ENCODE data around the gene SLX9. TPM values are rescaled to one million over a fixed set of nuclear protein-coding genes. Genes with fewer than 3 reads are reported as not detected.

SLX9 gene
- total and polyA plus RNA-seq, 2 donors (not counting 1 experiment from before 2014, with no cell fraction given) = 11.7 to 15.9 TPM

DNA sequence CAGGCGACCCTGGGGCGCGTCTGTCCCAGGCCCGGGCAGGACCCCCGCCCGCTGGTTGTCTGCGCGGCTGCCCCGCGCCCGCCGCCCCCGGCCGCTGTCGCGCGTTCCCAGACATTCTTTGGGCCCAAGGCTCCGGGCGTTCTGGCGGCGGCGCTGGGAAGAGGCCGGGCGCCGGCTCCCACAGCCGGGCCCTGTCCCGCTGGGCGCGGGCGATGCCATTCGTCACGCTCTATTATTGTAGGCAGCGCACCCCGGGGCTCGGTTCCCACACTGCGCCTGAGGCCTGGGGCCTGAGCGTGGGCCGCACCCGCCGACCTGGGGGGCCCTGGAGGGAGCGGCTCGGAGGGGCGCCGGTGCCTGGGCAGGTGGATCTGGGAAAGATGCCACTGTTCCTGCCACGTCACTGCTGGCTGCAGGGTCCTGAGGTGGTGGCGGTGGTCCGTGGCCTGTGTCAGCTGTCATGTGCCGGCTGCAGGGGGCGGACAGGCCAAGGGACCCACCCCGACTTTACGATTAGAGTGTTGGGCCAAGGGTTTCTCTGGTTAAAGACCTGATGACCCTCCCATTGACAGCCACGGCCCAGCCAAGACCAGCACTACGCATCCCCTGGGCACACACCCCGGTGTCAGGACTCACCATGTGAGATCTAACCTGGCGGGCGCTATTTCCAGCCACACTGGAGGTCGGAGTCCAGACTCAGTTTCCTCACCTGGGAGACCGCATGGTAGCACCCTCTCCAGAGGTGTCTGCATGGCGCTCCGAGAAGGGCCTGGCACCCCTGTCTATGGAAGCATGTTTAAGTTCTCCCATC, 79.5 kb downstream of the SLX9 start:
- no peak overlapping the region for H3K27ac Mint-ChIP-seq
- TF ChIP-seq, protein P1, sequence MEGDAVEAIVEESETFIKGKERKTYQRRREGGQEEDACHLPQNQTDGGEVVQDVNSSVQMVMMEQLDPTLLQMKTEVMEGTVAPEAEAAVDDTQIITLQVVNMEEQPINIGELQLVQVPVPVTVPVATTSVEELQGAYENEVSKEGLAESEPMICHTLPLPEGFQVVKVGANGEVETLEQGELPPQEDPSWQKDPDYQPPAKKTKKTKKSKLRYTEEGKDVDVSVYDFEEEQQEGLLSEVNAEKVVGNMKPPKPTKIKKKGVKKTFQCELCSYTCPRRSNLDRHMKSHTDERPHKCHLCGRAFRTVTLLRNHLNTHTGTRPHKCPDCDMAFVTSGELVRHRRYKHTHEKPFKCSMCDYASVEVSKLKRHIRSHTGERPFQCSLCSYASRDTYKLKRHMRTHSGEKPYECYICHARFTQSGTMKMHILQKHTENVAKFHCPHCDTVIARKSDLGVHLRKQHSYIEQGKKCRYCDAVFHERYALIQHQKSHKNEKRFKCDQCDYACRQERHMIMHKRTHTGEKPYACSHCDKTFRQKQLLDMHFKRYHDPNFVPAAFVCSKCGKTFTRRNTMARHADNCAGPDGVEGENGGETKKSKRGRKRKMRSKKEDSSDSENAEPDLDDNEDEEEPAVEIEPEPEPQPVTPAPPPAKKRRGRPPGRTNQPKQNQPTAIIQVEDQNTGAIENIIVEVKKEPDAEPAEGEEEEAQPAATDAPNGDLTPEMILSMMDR (IDR thresholded peaks at IDR 0.05) = no peak
- no peak for TF ChIP-seq EZH2 (IDR thresholded peaks at IDR 0.05; ENCODE audit: borderline replicate concordance, insufficient read depth, low read depth, low read length, poor library complexity, severe bottlenecking)

DNA sequence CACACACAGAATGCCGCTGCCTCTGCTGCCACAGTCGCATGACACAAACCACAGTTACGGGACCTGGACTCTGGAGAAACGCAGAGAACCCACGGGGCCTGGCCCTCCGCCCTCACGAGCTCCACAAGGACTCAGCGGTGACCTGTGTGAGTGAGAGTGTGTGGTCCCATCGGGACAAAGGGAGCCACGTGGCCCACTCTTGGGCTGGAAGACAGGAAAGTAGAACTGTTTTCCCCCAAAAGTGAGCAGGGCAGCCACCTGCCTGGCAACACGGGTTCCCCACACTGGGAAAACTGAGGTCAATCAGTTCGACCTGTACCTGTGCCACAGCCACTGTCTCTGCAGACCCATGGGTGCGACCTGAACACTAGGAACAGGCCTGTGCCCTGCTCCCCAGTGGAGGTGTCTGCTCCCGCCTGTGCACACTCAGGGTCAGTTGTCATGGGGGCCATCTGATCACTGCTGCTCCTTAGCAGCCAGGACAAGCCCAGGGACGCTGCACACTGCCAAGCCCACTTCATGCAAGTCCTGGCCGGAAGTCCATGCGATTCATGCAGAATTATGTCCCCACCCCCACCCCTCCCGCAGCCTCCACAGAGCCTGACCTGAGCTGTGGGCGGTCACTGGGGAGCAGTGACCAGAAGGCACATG, 80.2 kb downstream of the SLX9 start:
- no peak overlapping the region for H3K27ac ChIP-seq (ENCODE audit: low read length in 2 of 2)
- TF ChIP-seq EZH2 (IDR thresholded peaks at IDR 0.05; ENCODE audit: borderline replicate concordance, insufficient read depth, low read depth, low read length, poor library complexity, severe bottlenecking) = no peak
- TF ChIP-seq, protein P1 (IDR thresholded peaks at IDR 0.05) = no peak
- ATAC-seq (ENCODE audit: low read depth) (no peak), DNase-seq (no peak)
- ChIA-PET CTCF (no interaction called here), POLR2A (no interaction called here)
- no peaks in the 10 kb centered on the region for H3K79me2 ChIP-seq (ENCODE audit: control insufficient read depth, insufficient read depth, low read length)
- Mint-ChIP-seq H3K27ac (no peak overlapping the region), H3K4me1 (peaks cover 11% of the 10 kb centered on the region), H3K27me3 (peaks cover 30% of the 10 kb centered on the region), H3K9me3 (ENCODE audit: insufficient read depth) (peaks cover 11% of the 10 kb centered on the region), H3K4me3 (peak overlapping the region; percentile 70)
- no peaks in the 10 kb centered on the region for H3K36me3 ChIP-seq (replicated peaks in 1 of 2; ENCODE audit: control extremely low read depth in 1 of 2, control insufficient read depth in 1 of 2, extremely low read depth in 1 of 2, insufficient read depth in 2 of 2, low read length in 1 of 2)
- H4K20me1 ChIP-seq (ENCODE audit: control insufficient read depth, insufficient read depth, low read length, poor library complexity, severe bottlenecking) = no peaks in the 10 kb centered on the region
- H3K9ac ChIP-seq (ENCODE audit: low read length) = no peak overlapping the region
- no peak overlapping the region for H2AFZ ChIP-seq (ENCODE audit: insufficient read depth, low read depth, low read length, poor library complexity, severe bottlenecking)
- no peak overlapping the region for H3K4me3 ChIP-seq (ENCODE audit: control extremely low read depth in 1 of 5, extremely low read depth in 1 of 5, insufficient read depth in 1 of 5, low read depth in 2 of 5, low read length in 4 of 5)
- H3K9me3 ChIP-seq (ENCODE audit: control extremely low read depth in 1 of 3, control insufficient read depth in 2 of 3, insufficient read depth in 1 of 3, low read length in 2 of 3) = peaks cover 0 to 19% (median 0%) of the 10 kb centered on the region in 3 donors
- H3K4me2 ChIP-seq (replicated peaks; ENCODE audit: low read depth, low read length, poor library complexity, severe bottlenecking) = no peak overlapping the region
- WGBS (ENCODE audit: insufficient coverage) = 93% methylated on average over 17 of the region's 19 CpGs
- peaks cover 7 to 17% of the 10 kb centered on the region in 2 donors for H3K4me1 ChIP-seq (ENCODE audit: control insufficient read depth in 2 of 2, insufficient read depth in 2 of 2, low read length in 2 of 2)
- intact Hi-C loops (cut with micrococcal nuclease) = no loop called here
- peaks cover 0 to 36% (median 8%) of the 10 kb centered on the region in 4 experiments for H3K27me3 ChIP-seq (replicated peaks in 1 of 4; ENCODE audit: control extremely low read depth in 1 of 4, control insufficient read depth in 3 of 4, insufficient read depth in 4 of 4, low read length in 3 of 4)

More for the DNA sequence above, 79.5 kb downstream of the SLX9 start:
- 44% methylated on average over 60 of the region's 60 CpGs for WGBS (ENCODE audit: insufficient coverage)
- no peak for ATAC-seq (ENCODE audit: low read depth)
- peaks cover 11% of the 10 kb centered on the region for H3K4me1 Mint-ChIP-seq
- peaks cover 31% of the 10 kb centered on the region for H3K27me3 Mint-ChIP-seq
- no peak for DNase-seq
- H3K9me3 Mint-ChIP-seq (ENCODE audit: insufficient read depth) = peaks cover 5% of the 10 kb centered on the region
- intact Hi-C loops (cut with micrococcal nuclease) = no loop called here
- Histone ChIP-seq H3K4me1 (ENCODE audit: control insufficient read depth in 2 of 2, insufficient read depth in 2 of 2, low read length in 2 of 2) (peaks cover 7 to 17% of the 10 kb centered on the region in 2 donors), H3K4me2 (replicated peaks; ENCODE audit: low read depth, low read length, poor library complexity, severe bottlenecking) (peak overlapping the region; percentile 83), H3K79me2 (ENCODE audit: control insufficient read depth, insufficient read depth, low read length) (no peaks in the 10 kb centered on the region), H3K9ac (ENCODE audit: low read length) (no peak overlapping the region), H3K27ac (ENCODE audit: low read length in 2 of 2) (no peak overlapping the region), H4K20me1 (ENCODE audit: control insufficient read depth, insufficient read depth, low read length, poor library complexity, severe bottlenecking) (no peaks in the 10 kb centered on the region), H3K27me3 (replicated peaks in 1 of 4; ENCODE audit: control extremely low read depth in 1 of 4, control insufficient read depth in 3 of 4, insufficient read depth in 4 of 4, low read length in 3 of 4) (peaks cover 0 to 44% (median 8%) of the 10 kb centered on the region in 4 experiments), H3K4me3 (ENCODE audit: control extremely low read depth in 1 of 5, extremely low read depth in 1 of 5, insufficient read depth in 1 of 5, low read depth in 2 of 5, low read length in 4 of 5) (peak overlapping the region in 2 of 5 experiments; percentile 17 to 20), H3K36me3 (replicated peaks in 1 of 2; ENCODE audit: control extremely low read depth in 1 of 2, control insufficient read depth in 1 of 2, extremely low read depth in 1 of 2, insufficient read depth in 2 of 2, low read length in 1 of 2) (no peaks in the 10 kb centered on the region), H2AFZ (ENCODE audit: insufficient read depth, low read depth, low read length, poor library complexity, severe bottlenecking) (peak overlapping the region; percentile 54), H3K9me3 (ENCODE audit: control extremely low read depth in 1 of 3, control insufficient read depth in 2 of 3, insufficient read depth in 1 of 3, low read length in 2 of 3) (peaks cover 0 to 19% (median 0%) of the 10 kb centered on the region in 3 donors)
- CTCF ChIA-PET = no interaction called here
- peak overlapping the region; percentile 70 for H3K4me3 Mint-ChIP-seq
- POLR2A ChIA-PET = no interaction called here
